Measurements from ENCODE around the gene DNAJA4. TPM values are rescaled to one million over a fixed set of nuclear protein-coding genes. Genes with fewer than 3 reads are reported as not detected.
"Not testable (repeated sequence)": the region's sequence is repeated elsewhere in the genome, so short reads cannot be mapped to it uniquely, and the experiment has no call there.

Gene DNAJA4
- polyA plus RNA-seq, 1 donor = 92.8 TPM

DNA sequence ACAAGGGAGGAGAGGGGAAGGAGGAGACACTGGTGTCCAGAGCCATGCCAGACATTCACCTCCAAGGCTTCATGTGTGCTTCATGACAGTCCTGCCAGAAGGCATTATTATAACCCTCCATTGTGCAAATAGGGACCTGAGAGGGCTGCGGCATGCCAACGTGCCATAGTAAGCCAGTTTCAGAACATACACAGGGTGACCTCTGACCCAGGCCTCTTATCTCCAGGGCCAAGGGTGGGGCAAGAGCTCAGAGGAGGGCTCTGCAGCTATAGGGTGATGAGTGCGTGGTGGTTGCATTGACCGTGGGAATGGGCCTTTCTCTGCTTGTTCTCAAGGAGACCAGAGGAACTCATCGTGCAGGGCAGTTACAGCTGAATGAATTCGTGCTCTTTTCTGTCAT, 20.3 kb upstream of the DNAJA4 start:
- no peak for DNase-seq (ENCODE audit: low read depth)

GRCh38 chr15:78244893-78245292, 19.5 kb upstream of the DNAJA4 start:
- DNase-seq (ENCODE audit: low read depth) = no peak

- DNase-seq (ENCODE audit: low read depth) = not testable (repeated sequence)
These were observed 19.0 kb upstream of the DNAJA4 start for GRCh38 chr15:78245392-78245791.

DNA sequence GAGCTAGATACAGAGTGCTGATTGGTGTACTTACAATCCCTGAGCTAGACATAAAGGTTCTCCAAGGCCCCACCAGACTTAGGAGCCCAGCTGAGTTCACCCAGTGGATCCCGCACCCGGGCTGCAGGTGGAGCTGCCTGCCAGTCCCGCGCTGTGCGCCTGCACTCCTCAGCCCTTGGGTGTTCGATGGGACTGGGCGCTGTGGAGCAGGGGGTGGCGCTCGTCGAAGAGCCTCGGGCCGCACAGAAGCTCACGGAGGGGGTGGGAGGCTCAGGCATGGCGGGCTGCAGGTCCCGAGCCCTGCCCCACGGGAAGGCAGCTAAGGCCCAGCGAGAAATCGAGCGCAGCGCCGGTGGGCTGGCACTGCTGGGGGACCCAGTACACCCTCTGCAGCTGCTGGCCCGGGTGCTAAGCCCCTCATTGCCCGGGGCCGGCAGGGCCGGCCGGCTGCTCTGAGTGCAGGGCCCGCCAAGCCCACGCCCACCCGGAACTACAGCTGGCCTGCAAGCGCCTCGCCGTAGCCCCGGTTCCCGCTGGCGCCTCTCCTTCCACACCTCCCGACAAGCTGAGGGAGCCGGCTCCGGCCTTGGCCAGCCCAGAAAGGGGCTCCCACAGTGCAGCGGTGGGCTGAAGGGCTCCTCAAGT, 18.3 kb upstream of the DNAJA4 start:
- DNase-seq (ENCODE audit: low read depth) = not testable (repeated sequence)

GRCh38 chr15:78247911-78248310, 16.5 kb upstream of the DNAJA4 start:
- DNase-seq (ENCODE audit: low read depth) = no peak

GRCh38 chr15:78249131-78249530, 15.2 kb upstream of the DNAJA4 start:
- DNase-seq (ENCODE audit: low read depth) = no peak

- DNase-seq (ENCODE audit: low read depth) = no peak
These were observed 13.2 kb upstream of the DNAJA4 start for GRCh38 chr15:78251136-78251535.

DNA sequence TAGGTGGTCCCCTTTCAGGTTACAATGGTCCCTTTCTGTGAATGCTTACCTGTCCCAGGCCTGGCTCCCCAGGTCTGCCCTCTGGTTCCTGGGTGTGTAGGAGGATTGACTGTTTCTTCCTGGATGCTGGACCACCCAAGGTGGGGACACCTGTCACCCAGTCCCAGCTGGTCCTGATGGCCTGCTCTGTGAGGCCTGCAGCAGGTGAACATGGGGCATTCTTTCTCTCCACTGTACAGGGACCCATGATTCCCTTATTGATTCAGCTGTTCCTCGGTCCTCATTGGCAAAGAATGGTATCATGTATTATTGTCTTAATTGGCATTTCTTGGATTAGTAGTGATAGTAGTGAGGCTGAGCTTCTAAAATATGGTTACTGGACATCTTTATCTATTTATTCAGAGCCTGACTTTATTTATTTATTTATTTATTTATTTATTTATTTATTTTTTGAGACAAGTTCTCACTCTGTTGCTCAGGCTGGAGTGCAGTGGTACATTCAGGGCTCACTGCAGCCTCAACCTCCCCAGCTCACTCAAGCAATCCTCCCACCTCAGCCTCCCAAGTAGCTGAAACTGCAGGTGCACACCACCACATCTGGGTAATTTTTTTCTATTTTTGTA, 8.8 kb upstream of the DNAJA4 start:
- no peak for DNase-seq (ENCODE audit: low read depth)

GRCh38 chr15:78256044-78256437, 8.3 kb upstream of the DNAJA4 start:
- no peak for DNase-seq (ENCODE audit: low read depth)

DNA sequence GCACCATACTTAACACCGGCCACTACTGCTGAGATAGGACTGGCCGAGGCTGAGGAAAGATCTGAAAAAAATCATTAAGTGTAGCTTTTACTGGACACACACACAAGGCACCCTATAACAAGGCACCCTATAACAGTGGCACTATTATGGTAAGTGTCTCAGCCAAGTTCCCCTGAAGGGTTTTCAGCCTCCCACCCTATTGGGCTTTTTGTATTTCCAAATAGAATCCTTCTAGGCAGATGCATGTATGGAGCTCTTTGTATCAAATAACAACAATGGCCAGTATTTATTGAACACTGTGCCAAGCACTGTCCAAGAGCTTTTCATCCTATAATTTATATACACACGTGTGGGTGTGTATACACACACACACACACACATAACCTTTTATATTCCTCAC, 6.7 kb upstream of the DNAJA4 start:
- DNase-seq (ENCODE audit: low read depth) = no peak

- DNase-seq (ENCODE audit: low read depth) = no peak
These were observed 5.1 kb upstream of the DNAJA4 start for GRCh38 chr15:78259232-78259631.

- no peak for DNase-seq (ENCODE audit: low read depth)
These were observed 3.9 kb upstream of the DNAJA4 start for GRCh38 chr15:78260489-78260888.

GRCh38 chr15:78261062-78261461, 3.3 kb upstream of the DNAJA4 start:
- no peak for DNase-seq (ENCODE audit: low read depth)

DNA sequence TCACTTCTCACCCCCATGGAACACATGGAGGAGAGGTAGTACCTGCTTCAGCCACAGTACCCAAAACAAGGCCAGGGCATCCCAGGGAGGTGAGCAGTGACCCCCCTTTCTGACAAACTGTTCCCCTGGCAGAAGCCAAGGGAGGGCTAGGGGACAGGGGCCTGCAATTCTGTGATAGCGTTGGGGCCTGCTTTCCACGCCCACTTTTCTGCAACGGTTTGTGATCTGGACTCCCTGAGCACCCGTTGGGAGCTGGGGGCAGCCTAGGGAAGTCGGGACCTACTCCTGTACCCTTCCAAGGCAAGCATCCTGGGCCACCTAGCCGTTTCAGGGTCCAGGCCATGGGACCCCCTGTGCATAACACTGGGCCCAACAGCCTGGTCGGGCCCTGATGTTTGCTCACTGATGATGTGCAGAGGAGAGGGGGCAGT, 996 bp upstream of the DNAJA4 start:
- DNase-seq (ENCODE audit: low read depth) = no peak

- DNase-seq (ENCODE audit: low read depth) = no peak
These were observed 457 bp upstream of the DNAJA4 start for GRCh38 chr15:78263907-78264303.

GRCh38 chr15:78265137-78265460, 737 bp downstream of the DNAJA4 start:
- no peak for DNase-seq (ENCODE audit: low read depth)

GRCh38 chr15:78265752-78266224, 1.4 kb downstream of the DNAJA4 start:
- DNase-seq (ENCODE audit: low read depth) = peak; percentile 11

GRCh38 chr15:78266229-78266628, 1.9 kb downstream of the DNAJA4 start:
- DNase-seq (ENCODE audit: low read depth) = no peak

GRCh38 chr15:78266806-78267205, 2.4 kb downstream of the DNAJA4 start:
- no peak for DNase-seq (ENCODE audit: low read depth)

DNA sequence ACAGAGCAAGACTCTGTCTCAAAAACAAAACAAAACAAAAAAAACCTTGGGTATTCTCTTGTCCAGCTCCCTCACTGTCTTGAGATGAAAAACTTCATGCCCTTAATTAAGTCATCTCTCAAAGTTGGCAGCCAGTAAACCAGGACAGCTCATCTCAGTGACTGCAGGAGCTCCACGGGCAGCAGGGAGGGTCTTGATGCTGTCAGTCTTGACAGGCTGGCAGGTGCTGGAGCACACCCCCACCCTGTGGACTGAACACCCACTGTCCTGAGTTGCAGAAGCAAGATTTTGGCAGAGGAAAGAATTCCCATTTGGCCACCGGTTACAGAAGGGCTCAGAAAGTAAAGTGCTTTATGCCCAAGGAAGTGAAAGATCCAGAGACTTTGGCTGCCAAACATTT, 8.0 kb downstream of the DNAJA4 start:
- DNase-seq (ENCODE audit: low read depth) = no peak

- no peak for DNase-seq (ENCODE audit: low read depth)
These were observed 8.4 kb downstream of the DNAJA4 start for GRCh38 chr15:78272776-78273175.

DNA sequence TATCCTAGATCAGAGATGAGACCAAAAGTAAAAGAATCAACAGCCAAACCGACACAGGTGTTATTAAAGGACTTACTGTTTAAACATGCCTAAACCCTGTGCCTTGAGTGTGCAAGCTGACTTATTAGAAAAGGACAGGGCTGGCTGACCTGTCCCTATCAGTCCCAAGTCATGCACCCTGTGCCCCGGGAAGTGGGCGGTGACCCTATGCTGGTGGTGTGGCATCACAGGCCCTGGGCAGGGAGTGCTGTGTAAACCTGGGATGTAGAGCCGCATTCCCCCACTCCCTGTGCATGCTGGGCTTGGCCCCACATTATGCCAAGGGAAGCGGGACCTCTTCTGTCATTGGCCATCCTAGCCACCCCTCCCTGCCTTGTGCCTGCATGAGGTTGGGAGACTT, 10.6 kb downstream of the DNAJA4 start:
- no peak for DNase-seq (ENCODE audit: low read depth)

DNA sequence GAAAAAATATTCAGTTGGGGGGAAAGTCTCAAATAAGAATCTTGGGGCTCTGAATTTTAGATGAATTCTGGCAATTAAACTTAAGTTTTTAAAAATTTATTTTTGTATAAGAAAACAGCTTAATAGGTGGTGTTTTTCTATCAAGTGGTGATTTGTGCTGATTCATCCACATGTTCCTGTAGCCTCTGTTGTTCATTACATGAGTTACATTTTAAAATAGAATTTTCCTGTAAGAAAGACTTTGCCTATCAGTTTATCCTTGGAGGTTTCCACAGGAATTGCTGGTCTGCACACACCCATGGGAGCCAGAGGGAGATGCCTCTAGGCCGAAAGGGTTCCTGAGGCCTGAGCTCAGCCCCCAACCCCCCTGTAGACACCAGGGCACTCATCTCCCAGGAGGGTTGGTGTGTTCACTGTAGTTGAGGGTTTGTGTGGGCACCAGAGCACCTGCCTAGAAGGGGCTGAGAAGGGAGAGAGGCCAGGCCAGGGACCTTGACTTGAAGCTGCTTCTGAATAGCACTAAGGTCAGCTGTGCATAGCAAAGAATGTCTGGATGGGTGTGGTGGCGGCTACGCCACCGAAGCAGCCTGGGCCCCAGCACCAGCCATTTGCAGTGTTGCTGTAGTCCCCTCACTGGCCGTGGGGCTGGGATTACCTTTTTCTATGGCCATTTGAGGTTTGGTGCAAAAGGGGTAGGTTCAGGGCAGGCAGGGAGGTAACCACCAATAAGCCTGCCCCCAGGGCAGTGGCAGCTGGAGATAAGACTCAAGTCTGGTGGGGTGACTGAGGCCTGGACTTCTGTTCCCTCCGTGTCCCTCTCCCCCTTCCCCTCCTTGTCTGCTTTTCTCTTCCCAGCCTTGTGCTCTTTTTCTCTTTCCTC, 11.9 kb downstream of the DNAJA4 start:
- DNase-seq (ENCODE audit: low read depth) = no peak

All from forelimb muscle (tissue), 1 donor.